ENCODE data around the gene WNK1. TPM values are rescaled to one million over a fixed set of nuclear protein-coding genes. Genes with fewer than 3 reads are reported as not detected.

WNK1 gene
- total and polyA plus RNA-seq, 2 donors (not counting 3 experiments of a cell fraction or from before 2014, with no cell fraction given): 46.3 to 108 TPM

- intact Hi-C loops (cut with micrococcal nuclease) (no loop called here), dilution Hi-C loops (cut with MboI; ENCODE audit: extremely low pct_ligation_motif_present, low sequenced_read_pairs) (no loop called here)
- Histone ChIP-seq H3K79me2 (ENCODE audit: control insufficient read depth, insufficient read depth, low read length) (peaks cover 7% of the 10 kb centered on the region), H4K20me1 (replicated peaks; ENCODE audit: control insufficient read depth, extremely low read depth, insufficient read depth, low read length) (peaks cover under 1% of the 10 kb centered on the region), H3K9me1 (replicated peaks; ENCODE audit: control insufficient read depth, extremely low read depth, insufficient read depth, low read length) (no peaks in the 10 kb centered on the region), H3K36me3 (ENCODE audit: control insufficient read depth in 2 of 2, extremely low read depth in 1 of 2, insufficient read depth in 2 of 2, low read length in 2 of 2) (peaks cover 9 to 10% of the 10 kb centered on the region in 2 experiments), H3K27ac (ENCODE audit: insufficient read depth, low read depth, low read length) (no peak overlapping the region), H3K4me3 (replicated peaks in 1 of 3; ENCODE audit: insufficient read depth in 1 of 3, low read depth in 1 of 3, low read length in 3 of 3) (no peak overlapping the region), H3K9me3 (replicated peaks; ENCODE audit: control insufficient read depth, insufficient read depth, low read length) (no peaks in the 10 kb centered on the region), H3K27me3 (ENCODE audit: control insufficient read depth in 2 of 2, insufficient read depth in 2 of 2, low read length in 2 of 2) (no peaks in the 10 kb centered on the region), H3K4me2 (ENCODE audit: insufficient read depth, low read length) (no peak overlapping the region), H2AFZ (ENCODE audit: low read depth, low read length) (no peak overlapping the region), H3K9ac (replicated peaks; ENCODE audit: extremely low read depth, insufficient read depth, low read length) (no peak overlapping the region), H3K4me1 (ENCODE audit: control insufficient read depth, extremely low read depth, insufficient read depth, low read length) (no peaks in the 10 kb centered on the region)
- TF ChIP-seq FOS (IDR thresholded peaks at IDR 0.05; ENCODE audit: borderline replicate concordance, insufficient read depth, low read length) (no peak), GATA2 (IDR thresholded peaks at IDR 0.05; ENCODE audit: insufficient read depth, insufficient read length, low read depth, low read length) (no peak), CTCF (IDR thresholded peaks at IDR 0.05; ENCODE audit: extremely low read depth in 1 of 2, insufficient read depth in 1 of 2, low read depth in 1 of 2, low read length in 2 of 2) (no peak), EZH2 (IDR thresholded peaks at IDR 0.05; ENCODE audit: borderline replicate concordance, low read depth, low read length, severe bottlenecking) (no peak), POLR2A (IDR thresholded peaks at IDR 0.05; ENCODE audit: low read depth, low read length) (no peak), JUN (IDR thresholded peaks at IDR 0.05; ENCODE audit: borderline replicate concordance, insufficient read depth, insufficient read length, low read depth) (no peak), MYC (IDR thresholded peaks at IDR 0.05; ENCODE audit: low read depth, low read length) (no peak), POLR2AphosphoS5 (IDR thresholded peaks at IDR 0.05; ENCODE audit: insufficient read depth, low read depth, low read length) (no peak)
- TF ChIP-seq, protein P1, sequence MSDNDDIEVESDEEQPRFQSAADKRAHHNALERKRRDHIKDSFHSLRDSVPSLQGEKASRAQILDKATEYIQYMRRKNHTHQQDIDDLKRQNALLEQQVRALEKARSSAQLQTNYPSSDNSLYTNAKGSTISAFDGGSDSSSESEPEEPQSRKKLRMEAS (IDR thresholded peaks at IDR 0.05; ENCODE audit: insufficient read depth, insufficient read length): no peak
- ChIA-PET POLR2A (no interaction called here), CTCF (no interaction called here)
- no peak for FAIRE-seq
- DNase-seq (ENCODE audit: low read depth, low spot score): no peak
- BruUV-seq (replicated peaks): no TSS peak
These were observed 77.9 kb downstream of the WNK1 start for GRCh38 chr12:830111-830867.

Measured in endothelial cell of umbilical vein (primary cell).